VCaP (cell line): Measurements from ENCODE around the gene ATP8B1.

Source experiments
- H3K27ac ChIP-seq: fragments of 450-650 bp; 2 replicates; pipeline ENCODE4 v1.5.1; 2017
- CTCF ChIP-seq: fragments of 450-650 bp; conservative IDR thresholded peaks from 2 replicates; pipeline ENCODE4 v1.5.1; 2017; ENCODE audit warnings: mild to moderate bottlenecking, moderate library complexity

The ATP8B1 gene

DNA sequence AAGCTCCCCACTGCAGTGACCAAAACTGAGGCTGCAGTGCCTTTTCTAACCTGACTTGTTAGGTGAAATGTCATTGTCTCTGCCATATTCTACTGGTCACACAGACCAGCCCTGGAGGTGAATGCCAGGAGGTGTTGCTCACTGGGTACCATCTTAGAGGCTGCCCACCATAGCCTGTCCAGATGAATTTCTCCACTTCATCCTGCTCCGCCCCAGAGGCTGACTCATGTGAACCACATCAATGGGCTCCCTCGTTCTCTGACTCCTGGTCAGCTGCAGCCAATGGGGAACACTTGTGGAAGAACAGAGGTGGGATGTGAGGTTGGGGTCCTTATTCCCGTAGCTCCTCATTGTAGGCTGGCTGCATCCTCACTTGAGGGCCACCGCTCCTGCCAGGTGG lies 178.1 kb downstream of the ATP8B1 start:
- TF ChIP-seq CTCF, result no peak
- H3K27ac ChIP-seq, result no peak overlapping the region

DNA sequence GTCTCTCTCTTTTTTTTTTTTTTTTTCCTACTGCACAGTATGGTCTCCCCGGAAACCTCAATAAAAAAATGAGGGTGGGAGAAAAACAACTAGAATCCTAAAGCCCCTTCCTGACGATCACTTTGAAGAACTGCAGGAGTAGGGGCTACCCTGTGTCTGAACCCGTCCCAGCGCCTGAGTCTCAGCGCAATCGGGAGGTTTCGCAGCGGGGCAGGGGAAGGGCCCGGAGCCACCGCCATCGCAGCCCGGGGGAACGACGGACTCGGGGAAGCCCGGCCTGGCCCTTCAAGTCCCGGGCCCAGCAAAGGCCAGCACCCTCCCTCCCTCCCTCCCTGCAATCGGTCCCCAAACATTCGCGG lies 181.9 kb downstream of the ATP8B1 start:
- peak overlapping the region; percentile 88 for H3K27ac ChIP-seq
- no peak for TF ChIP-seq CTCF

DNA sequence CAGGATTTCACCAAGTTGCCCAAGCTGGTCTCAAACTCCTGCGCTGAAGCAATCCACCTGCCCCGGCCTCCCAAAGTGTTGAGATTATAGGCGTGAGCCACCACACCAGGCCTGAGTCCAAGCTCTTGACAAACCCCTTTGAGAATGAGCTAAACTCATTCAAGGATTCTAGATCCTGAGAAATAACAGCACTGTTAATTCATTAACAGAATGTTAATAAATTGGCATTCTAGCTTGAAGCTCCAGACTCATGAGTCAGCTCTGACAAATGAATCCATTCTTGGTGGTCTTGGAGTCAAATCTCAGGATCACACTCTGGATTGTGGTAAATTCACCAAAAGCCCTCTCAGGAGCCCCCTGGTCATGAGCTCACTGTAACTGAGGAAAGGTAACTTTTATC lies 183.2 kb downstream of the ATP8B1 start:
- H3K27ac ChIP-seq, result no peak overlapping the region
- no peak for TF ChIP-seq CTCF

GRCh38 chr18:57618910-57619309 lies 184.2 kb downstream of the ATP8B1 start:
- H3K27ac ChIP-seq, result no peak overlapping the region
- no peak for TF ChIP-seq CTCF

DNA sequence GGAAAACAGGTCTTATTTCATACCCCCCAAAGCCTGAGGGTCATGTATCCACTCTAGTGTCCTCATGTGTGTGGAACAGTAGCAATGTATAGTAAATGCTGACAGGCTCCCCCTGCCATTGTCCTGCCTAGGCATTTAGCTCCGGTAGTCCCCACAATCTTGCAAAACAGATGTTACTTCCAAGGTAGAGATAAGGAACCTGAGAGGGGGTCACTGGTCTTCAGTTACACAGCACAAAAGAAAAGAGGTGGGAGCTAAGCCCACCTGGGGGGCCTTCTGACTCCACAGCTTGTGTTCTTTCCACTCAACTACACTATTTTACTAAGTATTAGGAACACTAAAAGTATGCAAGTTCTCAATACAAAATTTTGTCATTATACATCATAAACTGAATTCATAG lies 199.2 kb downstream of the ATP8B1 start:
- TF ChIP-seq CTCF, result no peak
- H3K27ac ChIP-seq, result no peak overlapping the region
